HepG2 (cell line): ENCODE results near the gene SYT13. TPM values are rescaled to one million over a fixed set of nuclear protein-coding genes. Genes with fewer than 3 reads are reported as not detected.

Source experiments
- ATAC-seq: fragments of 200-7000 bp; cut with Tn5 transposase; 3 replicates; pipeline ENCODE4 v1.9.1; 2020; ENCODE audit warnings: mild to moderate bottlenecking, moderate library complexity
- BruUV-seq: library from RNA; stranded (reverse); fragments of 400-500 nt; replicated peaks from 2 replicates; lab custom pipeline; 2021; lab: Mats Ljungman, UMichigan
- CTCF ChIA-PET: fragments of 300-600 bp; formaldehyde crosslinking; extraction: SDS; loops from one replicate; lab custom pipeline; 2021; ENCODE audit warnings: low total read pairs, inconsistent platforms, low intra/inter-chr PET ratio; lab: Yijun Ruan, JAX
- POLR2A ChIA-PET: fragments of 350-600 bp; sonication (Branson Sonifier 250); formaldehyde crosslinking; loops from one replicate; lab custom pipeline; 2020; ENCODE audit warnings: antibody characterized with exemption, inconsistent platforms; lab: Yijun Ruan, JAX
- DNase-seq: peaks from one replicate; pipeline ENCODE4 v3.0.0-alpha.2; 2015; ENCODE audit warnings: low spot score
- FAIRE-seq: peaks from 3 replicates; lab custom pipeline; 2011; peaks lifted over from hg19 to GRCh38; lab: Jason Lieb, UNC
- H2AFZ ChIP-seq: one replicate; pipeline ENCODE4 v1.6.1; 2011; ENCODE audit warnings: low read length, inconsistent platforms
- H3K27ac ChIP-seq: fragments of 300-600 bp; 3 replicates; pipeline ENCODE4 v1.8.0; 2011; ENCODE audit warnings: mixed run types, mild to moderate bottlenecking, mixed read lengths, low read length, inconsistent platforms; ENCODE audit not compliant: insufficient read depth; ENCODE audit errors: extremely low read length
- H3K27me3 ChIP-seq, 2 experiments: fragments of 200-600 bp in 1 of 2; 2 replicates in 1 of 2; 3 replicates in 1 of 2; pipeline versions ENCODE4 v1.6.0 to v1.8.0; 2011; ENCODE audit warnings: low read length in 2 of 2, mild to moderate bottlenecking in 2 of 2, moderate library complexity in 2 of 2, inconsistent platforms in 1 of 2; ENCODE audit not compliant: insufficient read depth in 2 of 2, control insufficient read depth in 1 of 2
- H3K36me3 ChIP-seq, 2 experiments: fragments of 200-600 bp in 1 of 2; replicated peaks in 1 of 2; 2 replicates in 1 of 2; 3 replicates in 1 of 2; pipeline versions ENCODE4 v1.5.1 to v1.8.0; 2011; ENCODE audit warnings: low read length in 2 of 2, inconsistent platforms in 1 of 2; ENCODE audit not compliant: insufficient read depth in 2 of 2, control insufficient read depth in 1 of 2
- H3K4me1 ChIP-seq: 2 replicates; pipeline ENCODE4 v1.5.1; 2012; ENCODE audit warnings: low read length, inconsistent platforms; ENCODE audit not compliant: insufficient read depth
- H3K4me2 ChIP-seq: 2 replicates; pipeline ENCODE4 v1.6.0; 2011; ENCODE audit warnings: low read depth, low read length, inconsistent platforms
- H3K4me3 ChIP-seq, 3 experiments: fragments of 200-600 bp in 1 of 3; sonication (generic), shearing (Covaris generic) in 1 of 3; replicated peaks in 1 of 3; 2 replicates each; pipeline ENCODE4 v1.5.1; 2011 to 2016; ENCODE audit warnings: low read length in 3 of 3, inconsistent platforms in 2 of 3, low read depth in 2 of 3, mild to moderate bottlenecking in 2 of 3, control low read depth in 1 of 3, mixed read lengths in 1 of 3; ENCODE audit not compliant: insufficient read depth in 1 of 3
- H3K79me2 ChIP-seq: one replicate; pipeline ENCODE4 v1.6.1; 2011; ENCODE audit warnings: low read length, inconsistent platforms; ENCODE audit not compliant: insufficient read depth
- H3K9ac ChIP-seq: 2 replicates; pipeline ENCODE4 v1.6.0; 2011; ENCODE audit warnings: mild to moderate bottlenecking, low read depth, low read length, inconsistent platforms; ENCODE audit not compliant: insufficient read depth
- H3K9me3 ChIP-seq: 2 replicates; pipeline ENCODE4 v1.5.1; 2012; ENCODE audit warnings: mild to moderate bottlenecking, low read length
- H4K20me1 ChIP-seq: 2 replicates; pipeline ENCODE4 v1.6.0; 2011; ENCODE audit warnings: inconsistent platforms, mild to moderate bottlenecking, low read length, moderate library complexity; ENCODE audit not compliant: insufficient read depth
- ATRX ChIP-seq: sonication (generic); formaldehyde crosslinking; IDR thresholded peaks from 2 replicates; pipeline ENCODE4 v1.4.0; 2020; ENCODE audit warnings: missing genetic modification reagents, borderline replicate concordance
- DMAP1 ChIP-seq: IDR thresholded peaks from 2 replicates; pipeline ENCODE4 v1.6.1; 2016
- GLI4 ChIP-seq: sonication (generic); formaldehyde crosslinking; IDR thresholded peaks from 2 replicates; pipeline ENCODE4 v1.5.1; 2020; ENCODE audit warnings: missing genetic modification reagents, mild to moderate bottlenecking, moderate library complexity, borderline replicate concordance
- HOXA5 ChIP-seq: sonication (generic); formaldehyde crosslinking; IDR thresholded peaks from 2 replicates; pipeline ENCODE4 v1.4.0; 2020; ENCODE audit warnings: missing genetic modification reagents
- MNT ChIP-seq: fragments of 450-650 bp; IDR thresholded peaks from 2 replicates; pipeline ENCODE4 v1.6.1; 2016
- PRPF4 ChIP-seq: fragments of 200-400 bp; formaldehyde crosslinking; IDR thresholded peaks from 2 replicates; pipeline ENCODE4 v1.6.1; 2016; ENCODE audit warnings: low read length, low read depth; ENCODE audit not compliant: poor library complexity, severe bottlenecking
- STAG1 ChIP-seq: sonication (generic); formaldehyde crosslinking; IDR thresholded peaks from 2 replicates; pipeline ENCODE4 v1.4.0; 2020; ENCODE audit warnings: missing genetic modification reagents
- TCF12 ChIP-seq, 2 experiments: fragments of 450-650 bp in 1 of 2; sonication (generic) in 1 of 2; formaldehyde crosslinking in 1 of 2; IDR thresholded peaks; 2 replicates each; pipeline versions ENCODE4 v1.6.1 to v1.8.0; 2017 to 2022; ENCODE audit warnings: antibody characterized with exemption in 1 of 2, mild to moderate bottlenecking in 1 of 2, missing genetic modification reagents in 1 of 2, moderate library complexity in 1 of 2
- ZFP36 ChIP-seq: fragments of 150-350 bp; IDR thresholded peaks from 2 replicates; pipeline ENCODE4 v1.6.1; 2018; ENCODE audit warnings: borderline replicate concordance, low read length, low read depth; ENCODE audit not compliant: partially characterized antibody
- ZFP91 ChIP-seq: sonication (generic); formaldehyde crosslinking; IDR thresholded peaks from 2 replicates; pipeline ENCODE4 v1.9.0; 2022; ENCODE audit warnings: missing genetic modification reagents, mild to moderate bottlenecking, borderline replicate concordance
- ZNF160 ChIP-seq: sonication (generic); formaldehyde crosslinking; IDR thresholded peaks from 2 replicates; pipeline ENCODE4 v1.8.0; 2022; ENCODE audit warnings: mild to moderate bottlenecking, inconsistent platforms, missing genetic modification reagents
- ZNF563 ChIP-seq: sonication (generic); formaldehyde crosslinking; IDR thresholded peaks from 2 replicates; pipeline ENCODE4 v1.8.0; 2022; ENCODE audit warnings: mild to moderate bottlenecking, moderate library complexity, missing genetic modification reagents
- WGBS: methylation state at CpG from one replicate; pipeline ENCODE4 v1.1.6; 2017; ENCODE audit warnings: low lambda C conversion rate; 5-methylcytosine and 5-hydroxymethylcytosine counted together
- in situ Hi-C: cut with HindIII; loops from 2 replicates; pipeline ENCODE4 v1.10.0; 2017; ENCODE audit warnings: low pct_unique_long_range_greater_than_20kb; ENCODE audit not compliant: extremely low pct_ligation_motif_present
- intact Hi-C: fragments of 100-400 bp; cut with micrococcal nuclease; formaldehyde crosslinking; loops from one replicate; pipeline ENCODE4 v1.10.0; 2022; ENCODE audit not compliant: unreplicated experiment
- polyA plus RNA-seq, 8 experiments: library from polyadenylated mRNA; depleted of rRNA in 3 of 8; stranded (reverse) in 7 of 8; unstranded in 1 of 8; fragments of >200 nt; fragmentation: Illumina TruSeq in 4 of 8; extraction: Trizol in 4 of 8; gene quantifications; 2 replicates each; pipeline versions ENCODE4 v1.2.1 to v1.2.3, GENCODE V29; 2011 to 2016; ENCODE audit warnings: low read depth in 4 of 8, missing spikeins in 1 of 8, mixed read lengths in 1 of 8; ENCODE audit not compliant: insufficient read depth in 1 of 8
- total RNA-seq, 5 experiments: library from RNA; depleted of rRNA; stranded (reverse); fragments of >200 nt; fragmentation: Illumina TruSeq; extraction: Trizol; gene quantifications; 2 replicates each; pipeline ENCODE4 v1.2.3, GENCODE V29; 2016; ENCODE audit warnings: low read depth in 1 of 5

The SYT13 gene
- total and polyA plus RNA-seq, 2 of the 13 experiments (the other 11 are each of a cell fraction or from before 2014, with no cell fraction given), result 0.02 to 0.13 TPM

- CTCF ChIA-PET, result interaction anchor here (1.6 kb wide), 1 partner anchor 181 kb away, joined by 4 read pairs; no protein-coding TSS in a partner anchor
These were observed 4.4 kb upstream of the SYT13 start for GRCh38 chr11:45290586-45290985.

More at GRCh38 chr11:45290586-45290985, 4.4 kb upstream of the SYT13 start:
- DNase-seq, result no peak
- in situ Hi-C loops (loop anchor here (5.0 kb wide), 1 partner anchor 38 kb away; no protein-coding TSS in a partner anchor), intact Hi-C loops (no loop called here)
- peaks cover under 1 to 17% of the 10 kb centered on the region in 2 experiments; a peak in 4 of 5 replicates for H3K27me3 ChIP-seq
- no peak overlapping the region for H3K9ac ChIP-seq
- POLR2A ChIA-PET, result no interaction called here
- no peaks in the 10 kb centered on the region for H3K9me3 ChIP-seq
- H3K4me1 ChIP-seq, result no peaks in the 10 kb centered on the region
- FAIRE-seq, result no peak
- no peaks in the 10 kb centered on the region for H3K36me3 ChIP-seq
- 18% methylated on average over 1 of the region's 1 CpG for WGBS
- H4K20me1 ChIP-seq, result no peaks in the 10 kb centered on the region
- H3K4me2 ChIP-seq, result no peak overlapping the region
- BruUV-seq, result no TSS peak
- no peak overlapping the region for H3K4me3 ChIP-seq
- TF ChIP-seq STAG1 (CRISPR knock-in tag), result no peak
- TF ChIP-seq TCF12 (IDR thresholded peaks at IDR 0.05), result no peak
- no peak for TF ChIP-seq TCF12 (CRISPR knock-in tag; IDR thresholded peaks at IDR 0.05)
- no peak for TF ChIP-seq ZFP36
- no peak for TF ChIP-seq PRPF4
- no peak for TF ChIP-seq GLI4 (CRISPR knock-in tag)
- TF ChIP-seq ZNF160, result no peak
- TF ChIP-seq ATRX, result no peak
- no peak for TF ChIP-seq ZFP91 (CRISPR knock-in tag)
- TF ChIP-seq HOXA5 (CRISPR knock-in tag), result no peak
- TF ChIP-seq DMAP1 (CRISPR knock-in tag), result no peak
- no peak for TF ChIP-seq MNT
- TF ChIP-seq ZNF563 (CRISPR knock-in tag), result no peak
- ATAC-seq, result no peak
- H3K27ac ChIP-seq, result no peak overlapping the region
- no peaks in the 10 kb centered on the region for H3K79me2 ChIP-seq
- H2AFZ ChIP-seq, result no peak overlapping the region
